HEK293 (cell line): ENCODE data around the gene ATP2B3.

Experiments
- CTCF ChIA-PET: fragments of 350-600 bp; formaldehyde crosslinking; extraction: SDS; loops from one replicate; lab custom pipeline; 2021; ENCODE audit warnings: antibody characterized with exemption; lab: Yijun Ruan, JAX
- POLR2A ChIA-PET: fragments of 300-600 bp; formaldehyde crosslinking; extraction: SDS; loops from one replicate; lab custom pipeline; 2020; ENCODE audit warnings: antibody characterized with exemption, inconsistent platforms; lab: Yijun Ruan, JAX
- H3K27ac ChIP-seq: fragments of 200-500 bp; sonication (Bioruptor generic); 2 replicates; pipeline ENCODE4 v1.5.1; 2014; ENCODE audit warnings: low read depth, low read length, control low read depth, inconsistent platforms; ENCODE audit errors: extremely low read depth
- H3K36me3 ChIP-seq, 2 experiments: fragments of 200-500 bp in 1 of 2; sonication (Bioruptor generic) in 1 of 2; 1 replicate in 1 of 2; 2 replicates in 1 of 2; pipeline ENCODE4 v1.5.1; 2014 to 2017; ENCODE audit warnings: inconsistent platforms in 2 of 2, low read length in 2 of 2; ENCODE audit not compliant: control insufficient read depth in 2 of 2, insufficient read depth in 1 of 2
- H3K4me1 ChIP-seq: fragments of 200-500 bp; sonication (Bioruptor generic); 2 replicates; pipeline ENCODE4 v1.5.1; 2014; ENCODE audit warnings: mild to moderate bottlenecking, low read length, inconsistent platforms; ENCODE audit not compliant: control insufficient read depth, insufficient read depth
- H3K4me3 ChIP-seq: 2 replicates; pipeline ENCODE4 v1.5.1; 2011; ENCODE audit warnings: low read depth, mild to moderate bottlenecking, control low read depth, low read length, moderate library complexity
- H3K9me3 ChIP-seq: fragments of 200-500 bp; sonication (Bioruptor generic); 2 replicates; pipeline ENCODE4 v1.5.1; 2014; ENCODE audit warnings: low read depth, low read length, inconsistent platforms; ENCODE audit not compliant: control insufficient read depth, insufficient read depth
- BCL11A ChIP-seq: fragments of 450-650 bp; formaldehyde crosslinking; IDR thresholded peaks from 2 replicates; pipeline ENCODE4 v1.5.1; 2016; ENCODE audit warnings: low read depth, missing biosample characterization, missing genetic modification characterization
- EGR2 ChIP-seq: fragments of 450-650 bp; formaldehyde crosslinking; IDR thresholded peaks from 2 replicates; pipeline ENCODE4 v1.5.1; 2016; ENCODE audit warnings: low read depth, missing biosample characterization, missing genetic modification characterization
- GLI4 ChIP-seq: fragments of 450-650 bp; formaldehyde crosslinking; IDR thresholded peaks from 2 replicates; pipeline ENCODE4 v1.5.1; 2016; ENCODE audit warnings: missing biosample characterization, missing genetic modification characterization
- KLF16 ChIP-seq: fragments of 450-650 bp; formaldehyde crosslinking; IDR thresholded peaks from 2 replicates; pipeline ENCODE4 v1.5.1; 2017; ENCODE audit warnings: missing biosample characterization, missing genetic modification characterization
- OSR2 ChIP-seq: fragments of 450-650 bp; formaldehyde crosslinking; IDR thresholded peaks from 2 replicates; pipeline ENCODE4 v1.5.1; 2016; ENCODE audit warnings: missing biosample characterization, missing genetic modification characterization
- OVOL3 ChIP-seq: fragments of 450-650 bp; formaldehyde crosslinking; IDR thresholded peaks from 2 replicates; pipeline ENCODE4 v1.5.1; 2016; ENCODE audit warnings: missing biosample characterization, missing genetic modification characterization
- PRDM4 ChIP-seq: fragments of 450-650 bp; formaldehyde crosslinking; IDR thresholded peaks from 2 replicates; pipeline ENCODE4 v1.5.1; 2017; ENCODE audit warnings: missing biosample characterization, missing genetic modification characterization
- WT1 ChIP-seq: fragments of 450-650 bp; formaldehyde crosslinking; IDR thresholded peaks from 2 replicates; pipeline ENCODE4 v1.5.1; 2016; ENCODE audit warnings: missing biosample characterization, missing genetic modification characterization
- ZBTB17 ChIP-seq: fragments of 450-650 bp; formaldehyde crosslinking; IDR thresholded peaks from 2 replicates; pipeline ENCODE4 v1.5.1; 2016; ENCODE audit warnings: missing biosample characterization, missing genetic modification characterization
- ZNF138 ChIP-seq: fragments of 450-650 bp; formaldehyde crosslinking; IDR thresholded peaks from 2 replicates; pipeline ENCODE4 v1.5.1; 2016; ENCODE audit warnings: missing biosample characterization, missing genetic modification characterization, borderline replicate concordance
- ZNF155 ChIP-seq: fragments of 450-650 bp; formaldehyde crosslinking; IDR thresholded peaks from 2 replicates; pipeline ENCODE4 v1.5.1; 2016; ENCODE audit warnings: missing biosample characterization, missing genetic modification characterization
- ZNF157 ChIP-seq: fragments of 450-650 bp; formaldehyde crosslinking; IDR thresholded peaks from 2 replicates; pipeline ENCODE4 v1.5.1; 2016; ENCODE audit warnings: missing biosample characterization, missing genetic modification characterization
- ZNF175 ChIP-seq: fragments of 450-650 bp; formaldehyde crosslinking; IDR thresholded peaks from 2 replicates; pipeline ENCODE4 v1.5.1; 2016; ENCODE audit warnings: missing biosample characterization, missing genetic modification characterization
- ZNF184 ChIP-seq: fragments of 450-650 bp; IDR thresholded peaks from 2 replicates; pipeline ENCODE4 v1.5.1; 2018; ENCODE audit warnings: missing biosample characterization, mild to moderate bottlenecking, missing genetic modification characterization
- ZNF354C ChIP-seq: fragments of 450-650 bp; formaldehyde crosslinking; IDR thresholded peaks from 2 replicates; pipeline ENCODE4 v1.5.1; 2016; ENCODE audit warnings: missing biosample characterization, missing genetic modification characterization, low read depth, borderline replicate concordance
- ZNF518A ChIP-seq: fragments of 450-650 bp; formaldehyde crosslinking; conservative IDR thresholded peaks from 2 replicates; pipeline ENCODE4 v1.5.1; 2016; ENCODE audit warnings: low read depth, missing biosample characterization, missing genetic modification characterization
- ZNF561 ChIP-seq: fragments of 450-650 bp; IDR thresholded peaks from 2 replicates; pipeline ENCODE4 v1.5.1; 2018; ENCODE audit warnings: missing biosample characterization, missing genetic modification characterization, borderline replicate concordance
- ZNF571 ChIP-seq: fragments of 450-650 bp; formaldehyde crosslinking; IDR thresholded peaks from 2 replicates; pipeline ENCODE4 v1.5.0; 2017; ENCODE audit warnings: missing biosample characterization, missing genetic modification characterization
- ZNF623 ChIP-seq: fragments of 450-650 bp; formaldehyde crosslinking; IDR thresholded peaks from 2 replicates; pipeline ENCODE4 v1.5.1; 2016; ENCODE audit warnings: missing biosample characterization, missing genetic modification characterization
- ZNF658 ChIP-seq: fragments of 450-650 bp; formaldehyde crosslinking; IDR thresholded peaks from 2 replicates; pipeline ENCODE4; 2016; ENCODE audit warnings: missing biosample characterization, missing genetic modification characterization
- ZNF664 ChIP-seq: fragments of 450-650 bp; formaldehyde crosslinking; IDR thresholded peaks from 2 replicates; pipeline ENCODE4 v1.5.1; 2016; ENCODE audit warnings: missing biosample characterization, missing genetic modification characterization
- ZNF777 ChIP-seq: fragments of 450-650 bp; formaldehyde crosslinking; IDR thresholded peaks from 2 replicates; pipeline ENCODE4 v1.5.1; 2017; ENCODE audit warnings: missing biosample characterization, missing genetic modification characterization, borderline replicate concordance
- ZSCAN23 ChIP-seq: fragments of 450-650 bp; formaldehyde crosslinking; IDR thresholded peaks from 2 replicates; pipeline ENCODE4 v1.5.1; 2016; ENCODE audit warnings: missing biosample characterization, missing genetic modification characterization
- ZSCAN4 ChIP-seq: fragments of 450-650 bp; formaldehyde crosslinking; IDR thresholded peaks from 2 replicates; pipeline ENCODE4 v1.5.1; 2017; ENCODE audit warnings: missing biosample characterization, missing genetic modification characterization

The ATP2B3 gene

GRCh38 chrX:153583433-153583832 is 66.0 kb downstream of the ATP2B3 start:
- POLR2A ChIA-PET, result no interaction called here

GRCh38 chrX:153585827-153586226 is 68.4 kb downstream of the ATP2B3 start:
- ChIA-PET CTCF (no interaction called here), POLR2A (no interaction called here)
- H3K27ac ChIP-seq, result no peak overlapping the region
- no peaks in the 10 kb centered on the region for H3K4me1 ChIP-seq
- H3K9me3 ChIP-seq, result no peaks in the 10 kb centered on the region
- H3K36me3 ChIP-seq, result peaks cover 9 to 35% of the 10 kb centered on the region in 2 experiments; a peak in 2 of 3 replicates
- H3K4me3 ChIP-seq, result no peak overlapping the region
- no peak for TF ChIP-seq ZSCAN4 (tag by site-specific recombination)
- TF ChIP-seq WT1 (tag by site-specific recombination), result no peak
- TF ChIP-seq ZNF777 (tag by site-specific recombination), result no peak
- TF ChIP-seq KLF16 (tag by site-specific recombination), result no peak
- no peak for TF ChIP-seq GLI4 (tag by site-specific recombination)
- TF ChIP-seq OVOL3 (tag by site-specific recombination), result no peak
- no peak for TF ChIP-seq ZNF175 (tag by site-specific recombination)
- no peak for TF ChIP-seq ZNF354C
- no peak for TF ChIP-seq ZNF138 (tag by site-specific recombination)
- no peak for TF ChIP-seq ZNF184
- TF ChIP-seq BCL11A, result no peak
- TF ChIP-seq ZNF157 (tag by site-specific recombination), result no peak
- TF ChIP-seq ZSCAN23 (tag by site-specific recombination), result no peak
- TF ChIP-seq PRDM4 (tag by site-specific recombination), result no peak

More at GRCh38 chrX:153583433-153583832, 66.0 kb downstream of the ATP2B3 start:
- CTCF ChIA-PET, result no interaction called here
- H3K9me3 ChIP-seq, result no peaks in the 10 kb centered on the region
- H3K4me1 ChIP-seq, result no peaks in the 10 kb centered on the region
- no peak overlapping the region for H3K4me3 ChIP-seq
- TF ChIP-seq OSR2 (tag by site-specific recombination), result no peak
- TF ChIP-seq ZNF658, result no peak
- TF ChIP-seq ZNF155, result no peak
- no peak for TF ChIP-seq ZBTB17 (tag by site-specific recombination)
- no peak for TF ChIP-seq ZNF623
- TF ChIP-seq KLF16 (tag by site-specific recombination), result no peak
- no peak for TF ChIP-seq ZNF664
- TF ChIP-seq ZNF561, result no peak
- no peak for TF ChIP-seq ZNF184
- TF ChIP-seq ZNF518A (tag by site-specific recombination), result no peak
- TF ChIP-seq EGR2 (tag by site-specific recombination), result no peak
- TF ChIP-seq ZNF571 (tag by site-specific recombination), result no peak
- no peak overlapping the region for H3K27ac ChIP-seq
- peaks cover 9 to 20% of the 10 kb centered on the region in 2 experiments; a peak in 2 of 3 replicates for H3K36me3 ChIP-seq
